OCI-LY1 (cell line): ENCODE measurements around the gene C10orf95.

Experiments
- CTCF ChIP-seq: fragments of 200-600 bp; sonication (generic), shearing (Covaris generic); IDR thresholded peaks from 2 replicates; pipeline ENCODE4 v1.5.1; 2017; ENCODE audit warnings: mild to moderate bottlenecking, antibody characterized with exemption, low read length, moderate library complexity, mixed read lengths
- EZH2 ChIP-seq: fragments of 200-600 bp; sonication (generic), shearing (Covaris generic); IDR thresholded peaks from 2 replicates; pipeline ENCODE4 v1.8.0; 2017; ENCODE audit warnings: borderline replicate concordance, mixed run types, mild to moderate bottlenecking, antibody characterized with exemption, low read length, moderate library complexity, mixed read lengths

- no peak for TF ChIP-seq CTCF
- TF ChIP-seq EZH2: no peak
Observed at GRCh38 chr10:102421757-102422512, 29.4 kb downstream of the C10orf95 start.
